GM23338 (cell line): ENCODE data around the gene NUDC. TPM values are rescaled to one million over a fixed set of nuclear protein-coding genes. Genes with fewer than 3 reads are reported as not detected.

Source experiments
- ATAC-seq: fragments of 200-7000 bp; cut with Tn5 transposase; 3 replicates; pipeline ENCODE4 v1.9.1; 2020
- DNase-seq: peaks from one replicate; pipeline ENCODE4 v3.0.0-alpha.2; 2015; ENCODE audit warnings: low spot score
- H2AFZ ChIP-seq: fragments of 200-600 bp; sonication (generic); 2 replicates; pipeline ENCODE4 v1.8.0; 2016; ENCODE audit warnings: antibody characterized with exemption, mild to moderate bottlenecking, moderate library complexity
- H3F3A ChIP-seq: fragments of 200-600 bp; sonication (generic); replicated peaks from 2 replicates; pipeline ENCODE4 v1.8.0; 2017; ENCODE audit warnings: antibody characterized with exemption, mixed run types, low read depth
- H3K27ac ChIP-seq: fragments of 200-600 bp; sonication (generic); 2 replicates; pipeline ENCODE4 v1.6.1; 2016; ENCODE audit warnings: low read depth
- H3K27me3 ChIP-seq: fragments of 200-600 bp; sonication (generic); 2 replicates; pipeline ENCODE4 v1.8.0; 2016; ENCODE audit warnings: mild to moderate bottlenecking, mixed run types, moderate library complexity; ENCODE audit not compliant: insufficient read depth
- H3K36me3 ChIP-seq: fragments of 200-600 bp; sonication (generic); 2 replicates; pipeline ENCODE4 v1.8.0; 2016; ENCODE audit warnings: mild to moderate bottlenecking; ENCODE audit not compliant: insufficient read depth
- H3K4me1 ChIP-seq: fragments of 200-600 bp; sonication (generic); 2 replicates; pipeline ENCODE4 v1.8.0; 2016; ENCODE audit warnings: mild to moderate bottlenecking, moderate library complexity; ENCODE audit not compliant: insufficient read depth
- H3K4me2 ChIP-seq: fragments of 200-600 bp; sonication (generic); 2 replicates; pipeline ENCODE4 v1.7.1; 2017; ENCODE audit warnings: mixed run types
- H3K4me3 ChIP-seq: fragments of 200-600 bp; sonication (generic); 2 replicates; pipeline ENCODE4 v1.6.1; 2016; ENCODE audit warnings: mixed run types
- H3K79me2 ChIP-seq: fragments of 200-600 bp; sonication (generic); replicated peaks from 2 replicates; pipeline ENCODE4 v1.8.0; 2017; ENCODE audit warnings: mild to moderate bottlenecking; ENCODE audit not compliant: insufficient read depth
- H3K9me2 ChIP-seq: fragments of 200-600 bp; sonication (generic); 2 replicates; pipeline ENCODE4 v1.8.0; 2017; ENCODE audit not compliant: insufficient read depth
- H4K20me1 ChIP-seq: fragments of 200-600 bp; sonication (generic); replicated peaks from 2 replicates; pipeline ENCODE4 v1.8.0; 2017; ENCODE audit warnings: mild to moderate bottlenecking; ENCODE audit not compliant: insufficient read depth
- H3K27ac Mint-ChIP-seq: 2 replicates; pipeline ENCODE4 v1.8.0; 2020; ENCODE audit warnings: inconsistent platforms, mild to moderate bottlenecking, moderate library complexity, mixed read lengths
- H3K27me3 Mint-ChIP-seq: 3 replicates; pipeline ENCODE4 v1.8.0; 2022; ENCODE audit warnings: low read depth, mild to moderate bottlenecking, moderate library complexity, mixed read lengths, inconsistent platforms; ENCODE audit not compliant: insufficient read depth, poor library complexity
- H3K36me3 Mint-ChIP-seq: 3 replicates; pipeline ENCODE4 v1.8.0; 2021; ENCODE audit warnings: low read depth, mild to moderate bottlenecking, inconsistent platforms, moderate library complexity, mixed read lengths
- H3K4me1 Mint-ChIP-seq: 3 replicates; pipeline ENCODE4 v1.8.0; 2020; ENCODE audit warnings: mild to moderate bottlenecking, inconsistent platforms, mixed read lengths
- H3K4me3 Mint-ChIP-seq: 3 replicates; pipeline ENCODE4 v1.8.0; 2021; ENCODE audit warnings: moderate library complexity, mild to moderate bottlenecking, inconsistent platforms, mixed read lengths
- H3K9me3 Mint-ChIP-seq: 3 replicates; pipeline ENCODE4 v1.8.0; 2020; ENCODE audit warnings: moderate library complexity, mild to moderate bottlenecking, inconsistent platforms, mixed read lengths
- CREB1 ChIP-seq: fragments of 250-450 bp; sonication (Bioruptor Pico); IDR thresholded peaks from 2 replicates; pipeline ENCODE4 v1.5.0; 2020; ENCODE audit warnings: low read depth, mild to moderate bottlenecking, moderate library complexity
- EZH2 ChIP-seq: fragments of 200-600 bp; sonication (generic); IDR thresholded peaks from one replicate; pipeline ENCODE4 v1.8.0; 2017; ENCODE audit warnings: antibody characterized with exemption, mild to moderate bottlenecking, low read depth; ENCODE audit not compliant: unreplicated experiment
- EZH2phosphoT487 ChIP-seq: fragments of 200-600 bp; sonication (generic); IDR thresholded peaks from one replicate; pipeline ENCODE4 v1.8.1; 2018; ENCODE audit warnings: antibody characterized with exemption; ENCODE audit not compliant: unreplicated experiment
- JUNB ChIP-seq: IDR thresholded peaks from one replicate; pipeline ENCODE4 v1.6.1; 2016; ENCODE audit warnings: antibody characterized with exemption; ENCODE audit not compliant: unreplicated experiment
- NANOG ChIP-seq: IDR thresholded peaks from 2 replicates; pipeline ENCODE4 v1.6.1; 2016; ENCODE audit warnings: antibody characterized with exemption, borderline replicate concordance
- POLR2AphosphoS5 ChIP-seq: IDR thresholded peaks from 2 replicates; pipeline ENCODE4 v1.6.1; 2016; ENCODE audit warnings: antibody characterized with exemption, low read depth
- STAT1 ChIP-seq: IDR thresholded peaks from one replicate; pipeline ENCODE4 v1.6.1; 2016; ENCODE audit warnings: antibody characterized with exemption; ENCODE audit not compliant: unreplicated experiment
- ZNF114 ChIP-seq: fragments of 250-450 bp; sonication (Bioruptor Pico); IDR thresholded peaks from 2 replicates; pipeline ENCODE4 v1.5.0; 2020; ENCODE audit warnings: mild to moderate bottlenecking, moderate library complexity
- ZNF331 ChIP-seq: fragments of 250-450 bp; sonication (Bioruptor Pico); IDR thresholded peaks from 2 replicates; pipeline ENCODE4 v1.5.0; 2020; ENCODE audit warnings: low read depth, mild to moderate bottlenecking, moderate library complexity
- polyA plus RNA-seq: library from polyadenylated mRNA; unstranded; fragments of >200 nt; fragmentation: Nextera tagmentation; extraction: Ambion mirVana; gene quantifications from 2 replicates; pipeline ENCODE4 v1.2.1, GENCODE V29; 2016
- total RNA-seq: library from RNA; depleted of rRNA; stranded (reverse); fragments of >200 nt; shearing (Covaris generic); gene quantifications from 2 replicates; pipeline ENCODE4 v1.2.3, GENCODE V29; 2014
- TF ChIP-seq, protein P1 (sequence below): fragments of 250-450 bp; sonication (Bioruptor Pico); IDR thresholded peaks from 2 replicates; pipeline ENCODE4 v1.5.0; 2020; ENCODE audit warnings: mild to moderate bottlenecking, moderate library complexity
- TF ChIP-seq, protein P2 (sequence below): IDR thresholded peaks from one replicate; pipeline ENCODE4 v1.6.1; 2018; ENCODE audit warnings: antibody characterized with exemption; ENCODE audit not compliant: unreplicated experiment
- TF ChIP-seq, protein P3 (sequence below), 2 experiments: fragments of 200-600 bp in 1 of 2; sonication (generic) in 1 of 2; conservative IDR thresholded peaks; 2 replicates each; pipeline versions ENCODE4 v1.5.1 to v1.6.1; 2016 to 2017; ENCODE audit warnings: antibody characterized with exemption in 2 of 2, low read depth in 2 of 2, mild to moderate bottlenecking in 2 of 2, moderate library complexity in 1 of 2
- TF ChIP-seq, protein P4 (sequence below): IDR thresholded peaks from 2 replicates; pipeline ENCODE4 v1.6.1; 2016; ENCODE audit warnings: antibody characterized with exemption

Gene NUDC
- total and polyA plus RNA-seq, 2 experiments from 2014 or later, result 96.2 to 224 TPM

DNA sequence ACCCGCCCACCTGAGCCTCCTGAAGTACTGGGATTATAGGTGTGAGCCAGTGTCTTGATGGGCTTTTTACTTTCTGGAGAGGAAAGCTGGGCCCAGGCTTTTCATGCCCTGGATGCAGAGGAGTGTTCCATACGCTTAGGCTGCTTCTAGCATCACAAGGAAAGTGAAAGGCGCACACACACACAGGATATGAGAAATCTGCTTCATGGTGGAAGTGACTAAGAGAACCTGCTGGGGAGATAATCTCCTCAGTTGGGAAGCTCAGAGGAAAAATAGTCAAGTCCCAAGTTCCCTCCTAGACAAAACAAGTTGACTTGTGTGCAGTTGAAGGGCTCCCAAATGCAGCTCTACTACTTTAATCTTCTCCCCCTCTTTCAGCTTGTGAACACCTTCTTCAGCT, 2.2 kb downstream of the NUDC start:
- Histone ChIP-seq H3K27ac (no peak overlapping the region), H3K4me3 (no peak overlapping the region), H3K4me2 (no peak overlapping the region), H2AFZ (no peak overlapping the region), H4K20me1 (peaks cover 36% of the 10 kb centered on the region), H3K79me2 (peaks cover 67% of the 10 kb centered on the region), H3K9me2 (no peaks in the 10 kb centered on the region), H3F3A (peaks cover 24% of the 10 kb centered on the region; the same call in 1 of the 2 replicates), H3K27me3 (no peaks in the 10 kb centered on the region), H3K4me1 (peaks cover 12% of the 10 kb centered on the region), H3K36me3 (peaks cover 44% of the 10 kb centered on the region)
- TF ChIP-seq CREB1 (CRISPR knock-in tag), result no peak
- no peak for TF ChIP-seq NANOG
- TF ChIP-seq JUNB, result no peak
- no peak for TF ChIP-seq EZH2
- TF ChIP-seq, protein P1, sequence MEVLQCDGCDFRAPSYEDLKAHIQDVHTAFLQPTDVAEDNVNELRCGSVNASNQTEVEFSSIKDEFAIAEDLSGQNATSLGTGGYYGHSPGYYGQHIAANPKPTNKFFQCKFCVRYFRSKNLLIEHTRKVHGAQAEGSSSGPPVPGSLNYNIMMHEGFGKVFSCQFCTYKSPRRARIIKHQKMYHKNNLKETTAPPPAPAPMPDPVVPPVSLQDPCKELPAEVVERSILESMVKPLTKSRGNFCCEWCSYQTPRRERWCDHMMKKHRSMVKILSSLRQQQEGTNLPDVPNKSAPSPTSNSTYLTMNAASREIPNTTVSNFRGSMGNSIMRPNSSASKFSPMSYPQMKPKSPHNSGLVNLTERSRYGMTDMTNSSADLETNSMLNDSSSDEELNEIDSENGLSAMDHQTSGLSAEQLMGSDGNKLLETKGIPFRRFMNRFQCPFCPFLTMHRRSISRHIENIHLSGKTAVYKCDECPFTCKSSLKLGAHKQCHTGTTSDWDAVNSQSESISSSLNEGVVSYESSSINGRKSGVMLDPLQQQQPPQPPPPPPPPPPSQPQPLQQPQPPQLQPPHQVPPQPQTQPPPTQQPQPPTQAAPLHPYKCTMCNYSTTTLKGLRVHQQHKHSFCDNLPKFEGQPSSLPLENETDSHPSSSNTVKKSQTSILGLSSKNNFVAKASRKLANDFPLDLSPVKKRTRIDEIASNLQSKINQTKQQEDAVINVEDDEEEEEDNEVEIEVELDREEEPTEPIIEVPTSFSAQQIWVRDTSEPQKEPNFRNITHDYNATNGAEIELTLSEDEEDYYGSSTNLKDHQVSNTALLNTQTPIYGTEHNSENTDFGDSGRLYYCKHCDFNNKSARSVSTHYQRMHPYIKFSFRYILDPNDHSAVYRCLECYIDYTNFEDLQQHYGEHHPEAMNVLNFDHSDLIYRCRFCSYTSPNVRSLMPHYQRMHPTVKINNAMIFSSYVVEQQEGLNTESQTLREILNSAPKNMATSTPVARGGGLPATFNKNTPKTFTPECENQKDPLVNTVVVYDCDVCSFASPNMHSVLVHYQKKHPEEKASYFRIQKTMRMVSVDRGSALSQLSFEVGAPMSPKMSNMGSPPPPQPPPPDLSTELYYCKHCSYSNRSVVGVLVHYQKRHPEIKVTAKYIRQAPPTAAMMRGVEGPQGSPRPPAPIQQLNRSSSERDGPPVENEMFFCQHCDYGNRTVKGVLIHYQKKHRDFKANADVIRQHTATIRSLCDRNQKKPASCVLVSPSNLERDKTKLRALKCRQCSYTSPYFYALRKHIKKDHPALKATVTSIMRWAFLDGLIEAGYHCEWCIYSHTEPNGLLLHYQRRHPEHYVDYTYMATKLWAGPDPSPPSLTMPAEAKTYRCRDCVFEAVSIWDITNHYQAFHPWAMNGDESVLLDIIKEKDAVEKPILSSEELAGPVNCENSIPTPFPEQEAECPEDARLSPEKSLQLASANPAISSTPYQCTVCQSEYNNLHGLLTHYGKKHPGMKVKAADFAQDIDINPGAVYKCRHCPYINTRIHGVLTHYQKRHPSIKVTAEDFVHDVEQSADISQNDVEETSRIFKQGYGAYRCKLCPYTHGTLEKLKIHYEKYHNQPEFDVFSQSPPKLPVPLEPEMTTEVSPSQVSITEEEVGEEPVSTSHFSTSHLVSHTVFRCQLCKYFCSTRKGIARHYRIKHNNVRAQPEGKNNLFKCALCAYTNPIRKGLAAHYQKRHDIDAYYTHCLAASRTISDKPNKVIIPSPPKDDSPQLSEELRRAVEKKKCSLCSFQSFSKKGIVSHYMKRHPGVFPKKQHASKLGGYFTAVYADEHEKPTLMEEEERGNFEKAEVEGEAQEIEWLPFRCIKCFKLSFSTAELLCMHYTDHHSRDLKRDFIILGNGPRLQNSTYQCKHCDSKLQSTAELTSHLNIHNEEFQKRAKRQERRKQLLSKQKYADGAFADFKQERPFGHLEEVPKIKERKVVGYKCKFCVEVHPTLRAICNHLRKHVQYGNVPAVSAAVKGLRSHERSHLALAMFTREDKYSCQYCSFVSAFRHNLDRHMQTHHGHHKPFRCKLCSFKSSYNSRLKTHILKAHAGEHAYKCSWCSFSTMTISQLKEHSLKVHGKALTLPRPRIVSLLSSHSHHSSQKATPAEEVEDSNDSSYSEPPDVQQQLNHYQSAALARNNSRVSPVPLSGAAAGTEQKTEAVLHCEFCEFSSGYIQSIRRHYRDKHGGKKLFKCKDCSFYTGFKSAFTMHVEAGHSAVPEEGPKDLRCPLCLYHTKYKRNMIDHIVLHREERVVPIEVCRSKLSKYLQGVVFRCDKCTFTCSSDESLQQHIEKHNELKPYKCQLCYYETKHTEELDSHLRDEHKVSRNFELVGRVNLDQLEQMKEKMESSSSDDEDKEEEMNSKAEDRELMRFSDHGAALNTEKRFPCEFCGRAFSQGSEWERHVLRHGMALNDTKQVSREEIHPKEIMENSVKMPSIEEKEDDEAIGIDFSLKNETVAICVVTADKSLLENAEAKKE (CRISPR knock-in tag), result no peak
- no peak for TF ChIP-seq ZNF114 (CRISPR knock-in tag)
- TF ChIP-seq POLR2AphosphoS5, result no peak
- TF ChIP-seq, protein P2, sequence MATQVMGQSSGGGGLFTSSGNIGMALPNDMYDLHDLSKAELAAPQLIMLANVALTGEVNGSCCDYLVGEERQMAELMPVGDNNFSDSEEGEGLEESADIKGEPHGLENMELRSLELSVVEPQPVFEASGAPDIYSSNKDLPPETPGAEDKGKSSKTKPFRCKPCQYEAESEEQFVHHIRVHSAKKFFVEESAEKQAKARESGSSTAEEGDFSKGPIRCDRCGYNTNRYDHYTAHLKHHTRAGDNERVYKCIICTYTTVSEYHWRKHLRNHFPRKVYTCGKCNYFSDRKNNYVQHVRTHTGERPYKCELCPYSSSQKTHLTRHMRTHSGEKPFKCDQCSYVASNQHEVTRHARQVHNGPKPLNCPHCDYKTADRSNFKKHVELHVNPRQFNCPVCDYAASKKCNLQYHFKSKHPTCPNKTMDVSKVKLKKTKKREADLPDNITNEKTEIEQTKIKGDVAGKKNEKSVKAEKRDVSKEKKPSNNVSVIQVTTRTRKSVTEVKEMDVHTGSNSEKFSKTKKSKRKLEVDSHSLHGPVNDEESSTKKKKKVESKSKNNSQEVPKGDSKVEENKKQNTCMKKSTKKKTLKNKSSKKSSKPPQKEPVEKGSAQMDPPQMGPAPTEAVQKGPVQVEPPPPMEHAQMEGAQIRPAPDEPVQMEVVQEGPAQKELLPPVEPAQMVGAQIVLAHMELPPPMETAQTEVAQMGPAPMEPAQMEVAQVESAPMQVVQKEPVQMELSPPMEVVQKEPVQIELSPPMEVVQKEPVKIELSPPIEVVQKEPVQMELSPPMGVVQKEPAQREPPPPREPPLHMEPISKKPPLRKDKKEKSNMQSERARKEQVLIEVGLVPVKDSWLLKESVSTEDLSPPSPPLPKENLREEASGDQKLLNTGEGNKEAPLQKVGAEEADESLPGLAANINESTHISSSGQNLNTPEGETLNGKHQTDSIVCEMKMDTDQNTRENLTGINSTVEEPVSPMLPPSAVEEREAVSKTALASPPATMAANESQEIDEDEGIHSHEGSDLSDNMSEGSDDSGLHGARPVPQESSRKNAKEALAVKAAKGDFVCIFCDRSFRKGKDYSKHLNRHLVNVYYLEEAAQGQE, result no peak
- TF ChIP-seq EZH2phosphoT487, result no peak
- TF ChIP-seq ZNF331 (CRISPR knock-in tag), result no peak
- TF ChIP-seq, protein P3, sequence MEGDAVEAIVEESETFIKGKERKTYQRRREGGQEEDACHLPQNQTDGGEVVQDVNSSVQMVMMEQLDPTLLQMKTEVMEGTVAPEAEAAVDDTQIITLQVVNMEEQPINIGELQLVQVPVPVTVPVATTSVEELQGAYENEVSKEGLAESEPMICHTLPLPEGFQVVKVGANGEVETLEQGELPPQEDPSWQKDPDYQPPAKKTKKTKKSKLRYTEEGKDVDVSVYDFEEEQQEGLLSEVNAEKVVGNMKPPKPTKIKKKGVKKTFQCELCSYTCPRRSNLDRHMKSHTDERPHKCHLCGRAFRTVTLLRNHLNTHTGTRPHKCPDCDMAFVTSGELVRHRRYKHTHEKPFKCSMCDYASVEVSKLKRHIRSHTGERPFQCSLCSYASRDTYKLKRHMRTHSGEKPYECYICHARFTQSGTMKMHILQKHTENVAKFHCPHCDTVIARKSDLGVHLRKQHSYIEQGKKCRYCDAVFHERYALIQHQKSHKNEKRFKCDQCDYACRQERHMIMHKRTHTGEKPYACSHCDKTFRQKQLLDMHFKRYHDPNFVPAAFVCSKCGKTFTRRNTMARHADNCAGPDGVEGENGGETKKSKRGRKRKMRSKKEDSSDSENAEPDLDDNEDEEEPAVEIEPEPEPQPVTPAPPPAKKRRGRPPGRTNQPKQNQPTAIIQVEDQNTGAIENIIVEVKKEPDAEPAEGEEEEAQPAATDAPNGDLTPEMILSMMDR (conservative IDR thresholded peaks at IDR 0.05; ENCODE audit: low read depth in 2 of 2), result no peak
- no peak for TF ChIP-seq STAT1
- TF ChIP-seq, protein P4, sequence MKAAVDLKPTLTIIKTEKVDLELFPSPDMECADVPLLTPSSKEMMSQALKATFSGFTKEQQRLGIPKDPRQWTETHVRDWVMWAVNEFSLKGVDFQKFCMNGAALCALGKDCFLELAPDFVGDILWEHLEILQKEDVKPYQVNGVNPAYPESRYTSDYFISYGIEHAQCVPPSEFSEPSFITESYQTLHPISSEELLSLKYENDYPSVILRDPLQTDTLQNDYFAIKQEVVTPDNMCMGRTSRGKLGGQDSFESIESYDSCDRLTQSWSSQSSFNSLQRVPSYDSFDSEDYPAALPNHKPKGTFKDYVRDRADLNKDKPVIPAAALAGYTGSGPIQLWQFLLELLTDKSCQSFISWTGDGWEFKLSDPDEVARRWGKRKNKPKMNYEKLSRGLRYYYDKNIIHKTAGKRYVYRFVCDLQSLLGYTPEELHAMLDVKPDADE, result no peak
- H3K4me3 Mint-ChIP-seq, result peak overlapping the region; percentile 93; the same call in 2 of the 3 replicates
- H3K27ac Mint-ChIP-seq, result no peak overlapping the region
- H3K9me3 Mint-ChIP-seq, result no peaks in the 10 kb centered on the region
- ATAC-seq (no peak), DNase-seq (no peak)
- H3K36me3 Mint-ChIP-seq, result peaks cover 58% of the 10 kb centered on the region
- H3K4me1 Mint-ChIP-seq, result peaks cover 18% of the 10 kb centered on the region
- H3K27me3 Mint-ChIP-seq, result peaks cover 13% of the 10 kb centered on the region
